HG03558 (cell line): ENCODE measurements around the gene PSTPIP2.
A peak's percentile ranks its signal among the peaks of the same experiment; 100 is the strongest.

Experiments used
- ATAC-seq: cut with Tn5 transposase; IDR thresholded peaks from one replicate; pipeline ENCODE4 v1.9.1; 2021; ENCODE audit warnings: moderate number of reproducible peaks; ENCODE audit not compliant: unreplicated experiment; ENCODE audit errors: extremely low read depth

The PSTPIP2 gene

DNA sequence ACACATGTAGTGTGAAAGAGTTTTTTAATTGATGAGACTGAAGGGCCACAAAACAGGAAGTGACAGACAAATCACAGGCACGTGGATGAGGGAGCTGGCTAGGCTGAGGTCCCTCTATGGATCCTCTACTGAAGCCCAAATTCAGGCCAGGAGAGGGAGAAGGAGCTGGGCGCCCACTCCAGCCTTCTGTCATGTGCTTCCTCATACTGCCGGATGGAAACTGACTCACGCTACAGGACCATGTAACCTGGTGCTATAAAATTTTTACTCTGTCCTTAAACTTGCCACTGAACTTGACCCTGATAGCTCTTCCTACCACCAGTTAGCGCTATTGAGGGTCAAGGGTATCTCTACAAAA is 31.3 kb downstream of the PSTPIP2 start:
- ATAC-seq, result no peak

- ATAC-seq, result no peak
These were observed 31.9 kb downstream of the PSTPIP2 start for GRCh38 chr18:46040033-46040746.

DNA sequence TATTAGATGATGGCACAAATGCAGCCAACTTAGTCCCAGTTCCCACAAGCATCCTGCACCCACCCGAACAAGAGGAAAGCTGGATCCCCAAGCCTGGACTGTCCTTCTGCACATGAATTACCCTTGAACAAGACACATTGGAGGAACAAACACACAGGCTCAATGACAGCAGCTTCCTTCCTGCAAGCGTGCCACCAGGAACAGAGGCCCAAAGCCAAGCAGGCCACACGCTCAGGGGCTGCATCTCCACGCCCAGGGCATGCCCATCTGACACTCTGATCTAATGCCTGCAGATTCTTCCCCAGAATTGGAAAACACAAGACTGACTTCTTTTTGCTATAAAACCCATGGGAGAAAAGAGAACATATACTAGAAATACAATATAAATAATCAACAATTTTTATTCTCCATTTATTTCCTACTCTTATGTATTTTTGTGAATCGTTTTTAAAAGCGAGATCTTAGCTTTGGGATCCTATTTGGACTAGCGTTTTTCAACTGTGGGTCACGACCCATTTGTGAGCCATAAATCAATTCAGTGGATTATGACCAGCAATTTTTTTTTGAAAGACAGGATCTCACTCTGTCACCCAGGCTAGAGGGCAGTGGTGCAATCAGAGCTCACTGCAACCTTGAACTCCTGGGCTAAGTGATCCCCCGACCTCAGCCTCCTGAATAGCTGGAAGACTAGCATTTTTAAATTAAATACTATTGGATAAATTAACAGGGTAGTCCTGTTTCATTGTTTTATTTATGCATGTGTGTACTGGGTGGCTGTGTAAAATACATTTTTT is 34.4 kb downstream of the PSTPIP2 start:
- ATAC-seq, result no peak

GRCh38 chr18:46035696-46036680 is 36.1 kb downstream of the PSTPIP2 start:
- ATAC-seq, result no peak

GRCh38 chr18:46034230-46034629 is 37.8 kb downstream of the PSTPIP2 start:
- ATAC-seq, result no peak

DNA sequence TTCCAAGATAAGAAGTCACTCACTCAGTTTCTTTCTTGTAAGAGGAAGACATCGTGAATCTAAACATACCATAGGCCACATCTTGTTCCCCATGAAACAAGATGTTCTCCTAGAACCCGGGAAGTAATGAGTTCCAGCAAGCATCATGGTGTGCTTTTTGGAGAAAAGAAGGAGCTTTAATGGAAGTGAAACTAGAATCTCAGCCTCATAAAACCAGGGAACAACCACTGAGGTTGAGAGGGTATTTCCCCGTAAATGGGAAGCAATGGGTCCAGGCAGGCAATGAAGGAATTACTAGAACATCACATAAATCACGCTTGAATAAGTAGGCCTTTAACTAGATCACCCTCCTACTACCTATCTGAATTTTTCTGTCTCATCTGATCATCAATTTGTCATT is 40.3 kb downstream of the PSTPIP2 start:
- no peak for ATAC-seq

DNA sequence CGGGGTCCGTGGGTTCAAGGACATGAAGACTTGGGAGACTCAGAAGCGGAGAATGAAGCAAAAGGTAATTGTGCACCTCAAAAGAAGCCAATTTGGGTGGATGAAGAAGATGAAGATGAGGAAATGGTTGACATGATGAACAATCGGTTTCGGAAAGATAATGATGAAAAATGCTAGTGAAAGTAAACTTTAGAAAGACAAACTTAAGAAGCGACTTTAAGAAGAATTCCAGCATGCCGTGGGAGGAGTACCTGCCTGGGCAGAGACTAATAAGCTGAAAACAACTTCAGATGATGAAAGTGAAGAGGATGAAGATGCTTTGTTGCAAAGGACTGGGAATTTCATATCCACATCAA is 43.5 kb downstream of the PSTPIP2 start:
- no peak for ATAC-seq

DNA sequence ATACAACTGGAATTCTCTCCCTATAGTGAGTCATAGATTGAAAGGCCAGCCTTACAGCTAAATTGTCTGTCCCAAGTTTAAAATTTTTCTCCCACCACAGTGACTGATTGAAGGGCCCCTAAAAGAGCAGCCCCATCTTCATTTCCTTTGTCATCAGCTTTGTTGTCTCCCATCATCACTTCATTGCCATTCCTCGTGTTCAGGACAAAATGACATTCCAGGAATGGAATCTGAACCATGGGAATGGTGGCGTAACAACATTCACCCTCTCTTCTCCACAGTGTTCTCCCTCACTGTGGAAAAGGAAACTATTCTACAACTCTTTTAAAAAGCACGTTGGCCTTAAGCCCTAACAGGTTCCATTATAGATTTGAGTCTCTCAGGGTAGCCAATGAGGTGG is 52.1 kb downstream of the PSTPIP2 start:
- no peak for ATAC-seq

DNA sequence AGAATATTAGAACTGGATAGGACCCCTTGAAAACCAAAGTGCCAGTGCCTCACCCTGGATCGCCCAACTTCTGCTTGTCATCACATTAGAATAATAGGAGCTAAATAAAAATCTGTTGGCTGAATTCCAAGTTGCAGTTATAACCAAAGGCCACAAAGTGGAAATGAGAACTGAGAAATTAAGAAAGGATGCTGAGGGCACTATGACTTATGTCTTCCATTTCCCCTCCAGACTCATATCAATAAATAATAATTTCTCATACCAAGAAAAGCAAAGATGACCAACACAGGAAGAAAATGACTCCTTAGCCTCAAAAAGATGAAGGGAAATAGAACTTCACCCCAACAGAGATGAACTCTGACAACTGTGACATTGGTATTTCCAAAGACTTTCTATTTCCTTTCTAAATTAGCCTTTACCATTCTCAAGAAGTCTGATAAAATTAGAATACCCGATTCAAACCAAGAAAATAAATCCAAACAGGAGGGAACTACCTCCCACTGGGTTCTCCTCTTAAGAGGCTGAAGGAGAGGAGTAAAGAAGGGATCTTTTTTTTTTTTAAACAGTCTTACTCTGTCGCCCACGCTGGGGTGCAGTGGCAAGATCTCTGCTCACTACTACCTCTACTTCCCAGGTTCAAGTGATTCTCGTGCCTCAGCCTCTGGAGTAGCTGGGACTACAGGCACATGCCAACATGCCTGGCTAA is 58.4 kb downstream of the PSTPIP2 start:
- peak; percentile 59 for ATAC-seq

GRCh38 chr18:46010676-46011075 is 61.4 kb downstream of the PSTPIP2 start:
- no peak for ATAC-seq

- no peak for ATAC-seq
These were observed 62.0 kb downstream of the PSTPIP2 start for GRCh38 chr18:46010050-46010449.

DNA sequence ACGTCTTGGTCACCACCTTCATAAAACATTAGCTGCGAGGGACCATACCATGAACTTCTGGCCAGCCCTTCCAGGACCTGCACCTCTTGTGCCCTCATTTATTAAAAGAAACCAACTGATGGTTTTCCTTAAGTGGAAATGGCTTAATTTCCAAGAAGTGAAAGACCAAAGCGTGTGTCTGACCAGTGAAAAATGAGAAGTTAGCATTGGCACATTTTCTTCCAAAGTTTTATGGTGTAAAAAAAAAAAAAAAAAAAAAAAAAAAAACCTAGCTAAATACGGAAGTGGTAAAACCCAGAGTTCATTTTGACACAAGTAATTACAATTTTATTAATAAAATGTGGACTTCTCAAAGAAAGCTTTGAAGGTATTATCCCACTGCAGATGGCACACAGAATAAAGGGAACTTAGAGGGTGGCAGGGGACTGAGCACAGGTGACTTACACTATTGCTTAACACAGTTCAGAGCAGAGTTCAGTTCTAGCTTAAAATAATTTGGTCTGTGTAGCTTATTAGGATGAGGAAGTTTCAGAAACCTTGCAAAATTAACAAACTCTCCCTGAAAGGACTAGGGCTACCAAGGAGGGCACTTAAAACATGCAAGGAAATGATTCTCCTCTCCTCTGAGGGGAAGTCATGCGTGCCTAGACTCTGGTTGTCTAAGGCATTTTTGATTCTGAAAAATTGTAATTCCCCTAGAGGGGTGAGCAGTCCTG is 62.8 kb downstream of the PSTPIP2 start:
- no peak for ATAC-seq

DNA sequence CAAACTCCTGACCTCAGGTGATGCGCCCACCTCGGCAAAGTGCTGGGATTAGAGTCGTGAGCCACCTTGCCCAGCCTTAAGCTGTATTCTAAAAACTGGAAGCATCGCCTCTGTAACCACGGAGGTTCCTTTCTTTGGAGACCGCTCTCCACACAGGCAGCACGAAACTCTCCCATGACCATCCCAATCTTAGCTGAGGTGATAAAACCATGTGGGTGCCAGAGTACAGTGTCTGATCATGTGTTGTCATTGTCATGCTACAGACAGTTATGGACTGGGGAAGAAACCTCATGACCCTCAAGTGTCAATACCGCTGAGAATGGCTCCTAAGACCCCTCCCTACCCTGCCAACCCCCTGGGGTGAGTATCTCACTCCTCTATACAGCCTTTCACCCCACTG is 63.5 kb downstream of the PSTPIP2 start:
- ATAC-seq, result no peak

- ATAC-seq, result no peak
These were observed 64.9 kb downstream of the PSTPIP2 start for GRCh38 chr18:46007165-46007564.

DNA sequence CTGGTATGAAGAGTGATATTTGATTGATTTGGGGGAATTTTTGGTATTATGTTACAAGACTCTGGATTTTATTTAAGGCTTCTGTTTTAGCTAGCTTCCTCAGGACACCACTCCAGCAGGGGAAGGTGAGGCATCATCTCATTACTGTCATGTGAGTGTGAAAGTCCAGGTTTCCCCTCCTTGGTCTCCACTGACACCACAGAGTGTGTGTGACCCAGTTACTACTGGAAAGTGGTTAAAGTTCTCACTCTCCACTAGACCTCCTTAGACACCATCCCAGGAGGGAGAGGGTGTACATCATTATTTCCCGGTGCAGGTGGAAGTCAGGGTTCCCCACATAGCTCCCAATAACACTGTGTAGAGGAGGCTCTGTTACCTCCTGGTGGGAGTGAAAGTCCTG is 69.1 kb downstream of the PSTPIP2 start:
- no peak for ATAC-seq

DNA sequence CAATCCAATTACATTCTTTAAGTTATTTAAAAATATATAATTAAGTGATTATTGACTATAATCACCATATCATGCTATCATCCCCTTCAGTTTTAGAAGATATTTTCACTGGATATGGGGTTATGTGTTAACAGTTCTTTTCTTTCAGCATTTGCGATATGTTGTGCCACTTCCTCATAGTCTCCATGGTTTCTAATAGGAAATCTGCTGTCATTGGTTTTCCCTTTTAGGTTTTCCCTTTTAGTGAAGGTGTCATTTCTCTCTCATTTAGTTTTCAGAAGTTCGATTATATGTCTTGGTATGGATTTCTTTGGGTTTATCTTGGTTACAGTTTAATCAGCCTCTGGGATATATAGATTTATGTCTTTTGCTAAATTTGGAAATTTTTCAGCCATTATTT is 70.2 kb downstream of the PSTPIP2 start:
- ATAC-seq, result no peak

DNA sequence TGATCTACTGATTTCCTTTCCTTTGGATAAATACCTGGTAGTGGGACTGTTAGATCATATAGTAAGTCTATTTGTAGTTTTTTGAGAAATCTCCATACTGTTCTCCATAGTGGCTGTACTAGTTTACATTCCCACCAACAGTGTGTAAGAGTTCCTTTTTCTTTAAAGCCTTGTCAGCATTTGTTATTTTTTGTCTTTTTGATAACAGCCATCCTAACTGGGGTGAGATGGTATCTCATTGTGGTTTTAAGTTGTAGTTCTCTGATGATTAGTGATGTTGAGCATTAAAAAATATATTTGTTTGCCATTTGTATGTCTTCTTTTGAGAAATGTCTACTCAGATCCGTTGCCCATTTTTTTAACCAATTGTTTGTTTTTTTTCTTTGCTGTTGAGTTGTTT is 71.0 kb downstream of the PSTPIP2 start:
- ATAC-seq, result no peak

DNA sequence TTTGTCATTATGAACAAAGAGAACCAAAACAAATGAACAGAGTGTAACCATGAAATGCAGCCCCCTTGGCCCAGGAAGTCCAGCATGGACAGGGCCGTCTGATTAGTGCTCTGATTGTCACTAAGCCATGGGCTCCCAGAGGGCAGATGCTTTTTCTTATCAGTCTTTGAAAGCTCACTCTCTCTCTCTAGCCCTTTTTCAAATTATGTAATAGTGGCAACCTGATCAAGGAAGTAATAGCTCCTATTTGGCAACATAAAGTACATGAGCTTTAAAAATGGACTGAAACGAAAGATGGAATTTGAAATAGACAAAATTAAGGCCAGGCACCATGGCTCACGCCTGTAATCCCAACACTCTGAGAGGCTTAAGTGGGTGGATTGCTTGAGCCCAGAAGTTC is 72.5 kb downstream of the PSTPIP2 start:
- no peak for ATAC-seq

GRCh38 chr18:45998244-45998643 is 73.8 kb downstream of the PSTPIP2 start:
- ATAC-seq, result no peak

GRCh38 chr18:45997700-45998151 is 74.3 kb downstream of the PSTPIP2 start:
- ATAC-seq, result no peak
